Activated CD4-positive, alpha-beta T cell treated with anti-CD3 and anti-CD28 coated beads for 4 hours (primary cell): ENCODE measurements around the gene ZNF804B.

Source experiments
- DNase-seq, 2 donors: peaks; one replicate each; pipeline ENCODE4 v3.0.0-alpha.2; 2020

Gene ZNF804B

DNA sequence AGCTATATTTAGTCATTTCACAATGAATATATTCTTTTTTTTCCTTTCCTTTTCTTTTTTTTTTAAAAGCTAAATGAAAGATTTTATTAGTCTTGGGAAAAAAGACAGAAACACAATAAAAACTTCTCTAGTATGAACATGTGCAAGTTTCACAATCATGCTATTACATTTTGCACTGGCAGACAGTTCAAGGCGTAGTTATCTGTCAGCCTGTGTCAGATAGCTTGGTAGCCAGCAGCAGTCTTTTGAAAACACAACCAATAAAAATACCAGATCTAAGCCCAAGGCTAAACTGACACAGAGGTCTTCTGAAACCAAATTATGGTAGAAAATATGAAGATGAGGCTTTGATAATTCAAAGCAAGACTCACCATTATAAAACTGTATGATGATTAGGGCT lies 241.8 kb downstream of the ZNF804B start:
- no peak for DNase-seq

DNA sequence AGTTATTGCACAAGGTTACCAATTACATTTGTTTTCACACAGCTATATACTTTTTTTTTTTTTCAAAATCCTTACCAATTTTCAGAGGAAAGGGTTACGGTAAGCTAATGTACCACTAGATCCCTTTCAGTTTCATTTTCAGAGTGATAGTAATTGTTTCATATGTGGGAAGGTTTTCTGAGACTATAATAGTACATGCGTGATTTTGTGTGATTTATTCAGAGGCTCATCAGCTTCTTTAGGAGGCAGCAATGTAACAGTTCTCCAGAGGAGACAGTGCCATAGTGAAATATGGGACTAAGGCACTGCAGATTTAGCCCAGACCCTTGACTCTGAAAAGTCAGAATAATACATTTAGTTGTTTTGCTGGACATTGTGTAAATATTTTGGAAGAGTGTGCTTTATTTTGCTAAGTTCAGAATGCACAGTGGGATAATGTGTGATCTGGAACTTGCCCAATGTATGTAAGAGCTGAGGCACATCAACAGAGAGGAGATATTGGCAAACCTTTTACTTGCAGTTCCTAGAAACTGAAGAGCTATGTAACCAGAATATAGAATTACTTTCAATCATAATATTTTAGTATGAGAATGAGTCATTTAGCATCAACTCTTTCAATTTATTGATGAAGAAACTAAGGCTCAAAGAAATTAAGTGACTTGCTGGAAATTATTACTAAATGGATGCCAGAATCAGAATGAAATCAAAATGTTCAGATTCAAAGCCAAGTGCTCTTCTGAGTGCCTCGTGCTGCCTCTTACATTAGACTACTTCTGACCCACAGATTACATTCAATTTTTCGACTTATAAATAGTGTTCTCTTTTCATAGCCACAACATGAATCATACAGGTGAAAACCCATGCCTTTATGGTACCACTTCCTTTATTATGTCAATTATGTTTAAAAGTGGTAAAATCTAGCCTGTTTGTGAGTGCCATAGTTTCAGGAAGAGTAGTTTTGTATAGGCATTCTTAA lies 243.8 kb downstream of the ZNF804B start:
- DNase-seq, result no peak

DNA sequence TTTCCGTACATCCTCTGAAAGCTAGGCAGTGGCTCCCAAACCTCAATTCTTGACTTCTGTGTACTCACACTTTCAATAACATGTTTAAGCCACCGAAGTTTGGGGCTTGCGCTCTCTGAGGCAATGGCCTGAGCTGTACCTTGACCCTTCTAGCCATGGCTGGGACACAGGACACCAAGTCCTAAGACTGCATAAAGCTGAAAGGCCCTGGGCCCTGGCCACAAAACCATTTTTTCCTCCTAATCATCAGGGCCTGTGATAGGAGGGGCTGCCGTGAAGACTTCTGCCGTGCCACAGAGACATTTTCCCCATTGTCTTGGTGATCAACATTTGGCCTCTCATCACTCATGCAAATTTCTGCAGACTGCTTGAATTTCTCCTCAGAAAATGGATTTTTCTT lies 252.5 kb downstream of the ZNF804B start:
- DNase-seq, result no peak

DNA sequence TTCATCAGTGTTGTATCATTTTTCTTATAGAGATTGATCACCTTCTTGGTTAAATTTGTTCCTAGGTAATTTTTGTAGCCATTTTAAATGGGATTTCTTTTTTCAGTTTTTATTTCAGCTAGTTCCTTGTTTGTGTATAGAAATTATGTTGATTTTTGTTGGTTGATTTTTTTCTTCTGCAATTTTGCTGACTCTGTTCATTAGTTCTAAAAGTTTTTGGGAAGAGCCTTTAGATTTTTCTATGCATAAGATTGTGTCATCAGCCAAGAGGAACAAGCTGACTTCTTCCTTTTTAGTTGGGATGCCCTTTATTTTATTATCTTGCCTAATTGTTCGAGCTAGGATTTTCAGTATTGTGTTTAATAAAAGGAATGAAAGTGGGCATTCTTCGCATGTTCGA lies 258.2 kb downstream of the ZNF804B start:
- DNase-seq, result no peak

DNA sequence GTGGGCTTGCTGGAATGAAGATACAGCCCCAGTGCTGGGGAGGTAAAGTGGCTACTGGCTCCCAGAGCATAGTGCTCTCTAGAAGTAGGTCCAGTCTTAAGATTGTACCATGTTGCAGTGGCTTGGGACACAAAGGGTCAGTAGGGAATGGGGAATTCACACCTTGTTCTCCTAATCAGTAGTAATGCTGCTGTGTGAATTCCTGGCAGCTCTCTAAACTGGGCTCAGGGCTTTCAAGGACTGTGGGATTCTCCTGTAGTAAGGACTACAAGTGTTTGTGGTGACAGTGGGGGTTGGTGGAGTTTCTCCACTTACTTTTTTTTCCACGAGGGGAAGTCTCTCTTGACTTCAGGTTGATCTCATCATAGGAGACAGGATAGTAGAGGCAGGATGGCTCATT lies 262.2 kb downstream of the ZNF804B start:
- no peak for DNase-seq

DNA sequence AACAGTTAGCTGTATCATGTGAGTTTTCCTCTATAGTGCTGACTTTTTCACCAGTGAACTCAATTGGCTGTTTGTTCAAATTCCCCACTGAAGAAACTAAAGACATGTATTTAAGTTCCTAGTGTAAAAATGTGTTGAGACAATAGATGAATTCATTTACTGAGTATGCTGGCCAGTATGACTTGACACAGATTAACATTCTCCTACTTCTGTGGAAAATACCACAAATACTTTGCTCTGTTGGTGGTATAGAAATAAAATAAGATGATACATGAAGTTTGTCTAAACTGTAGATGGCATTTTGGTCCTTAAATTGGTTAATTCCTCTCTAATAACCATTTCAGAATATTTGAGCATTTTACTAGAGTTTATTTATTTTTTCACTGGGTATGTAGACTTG lies 263.7 kb downstream of the ZNF804B start:
- DNase-seq, result no peak

DNA sequence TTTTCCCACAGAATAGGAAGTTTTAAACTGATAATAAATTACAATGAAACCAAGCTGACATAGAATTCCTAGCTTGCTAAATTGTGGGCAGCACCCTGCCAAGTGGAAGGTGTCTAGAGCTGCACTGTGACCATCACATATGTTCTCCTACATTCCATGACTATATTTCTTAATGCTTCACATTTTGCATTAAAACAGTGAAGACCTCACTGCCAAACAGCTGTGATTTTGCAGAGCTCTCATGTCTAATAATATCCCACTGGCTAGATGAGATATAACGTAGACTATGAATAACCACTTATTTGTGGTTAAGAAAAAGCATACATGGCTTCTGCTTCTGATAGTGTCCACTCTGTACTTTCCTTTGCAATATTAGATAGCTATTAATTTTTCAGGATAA lies 264.4 kb downstream of the ZNF804B start:
- DNase-seq, result no peak

DNA sequence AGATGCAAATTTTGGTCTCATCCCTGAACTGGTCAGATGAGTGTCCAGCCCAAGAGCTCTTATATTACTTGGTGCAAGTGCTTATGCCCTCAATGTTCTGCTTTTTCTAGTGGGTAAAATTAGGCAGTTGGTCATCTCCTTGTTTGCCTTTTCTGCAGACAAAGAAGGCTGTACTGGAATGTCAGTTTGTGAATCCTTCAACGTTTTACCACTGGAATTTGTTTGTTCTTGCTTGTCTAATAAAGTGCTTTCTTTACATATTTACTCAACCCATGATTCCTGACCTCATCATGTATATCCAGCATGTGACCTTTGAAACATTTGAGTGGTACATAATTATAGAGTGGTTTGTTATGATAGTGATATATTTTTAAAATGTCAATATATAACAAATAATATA lies 268.3 kb downstream of the ZNF804B start:
- no peak for DNase-seq

DNA sequence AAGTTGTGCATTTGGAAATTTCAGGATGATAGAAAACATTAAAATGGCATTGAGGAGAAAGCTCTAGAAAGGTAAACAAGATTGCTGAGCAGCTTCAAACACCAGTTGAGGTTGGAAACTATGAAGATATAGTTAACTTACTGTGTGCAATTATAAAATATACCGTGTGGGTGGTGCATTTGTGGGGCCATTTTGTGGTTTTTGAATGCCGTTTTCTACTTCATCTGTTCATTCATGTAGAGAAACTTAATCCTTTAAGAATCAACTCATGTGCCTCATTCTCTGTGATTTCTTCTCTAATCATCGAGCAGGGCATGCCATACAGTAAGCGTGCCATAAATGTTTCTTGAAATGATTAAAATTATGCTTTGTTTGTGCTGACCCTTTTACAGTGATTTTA lies 268.8 kb downstream of the ZNF804B start:
- no peak for DNase-seq

DNA sequence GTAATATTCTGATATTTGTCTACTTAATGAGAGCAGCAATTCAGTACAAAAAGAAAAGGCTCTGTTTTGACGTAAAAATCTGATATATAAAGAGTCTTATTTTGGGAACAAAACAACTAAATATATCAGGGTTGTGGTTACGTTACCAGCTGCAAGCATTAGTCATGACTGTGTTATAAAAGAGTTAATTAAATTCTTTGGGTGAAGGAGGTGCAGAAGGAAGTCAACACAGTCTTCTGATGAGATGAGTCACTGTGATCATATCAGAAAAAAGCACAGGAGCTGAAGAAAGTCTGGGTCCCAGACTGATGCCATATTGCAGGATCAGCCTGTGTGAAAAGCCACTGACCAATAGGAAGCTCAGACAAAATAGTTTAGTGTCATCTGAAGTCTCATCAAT lies 270.4 kb downstream of the ZNF804B start:
- no peak for DNase-seq

DNA sequence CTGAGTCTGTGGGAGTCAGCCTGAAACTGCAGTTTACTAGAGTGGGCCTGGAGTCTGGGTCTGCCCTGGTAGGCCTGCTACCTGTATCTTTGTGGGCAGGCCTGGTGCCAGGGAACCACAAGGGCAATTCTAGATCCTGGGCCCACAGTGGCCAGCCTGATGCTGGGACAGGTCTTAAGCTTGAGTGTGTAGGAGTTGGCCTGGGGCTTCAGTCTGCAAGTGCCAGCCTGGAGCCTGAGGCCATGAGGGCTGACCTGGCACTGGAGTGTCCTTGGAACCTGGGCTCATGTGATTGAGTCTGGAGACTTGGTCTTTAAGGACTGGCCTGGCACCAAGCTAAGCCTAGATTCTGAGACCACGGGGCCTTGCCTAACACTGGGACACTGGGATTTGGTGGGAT lies 281.7 kb downstream of the ZNF804B start:
- DNase-seq, result no peak

DNA sequence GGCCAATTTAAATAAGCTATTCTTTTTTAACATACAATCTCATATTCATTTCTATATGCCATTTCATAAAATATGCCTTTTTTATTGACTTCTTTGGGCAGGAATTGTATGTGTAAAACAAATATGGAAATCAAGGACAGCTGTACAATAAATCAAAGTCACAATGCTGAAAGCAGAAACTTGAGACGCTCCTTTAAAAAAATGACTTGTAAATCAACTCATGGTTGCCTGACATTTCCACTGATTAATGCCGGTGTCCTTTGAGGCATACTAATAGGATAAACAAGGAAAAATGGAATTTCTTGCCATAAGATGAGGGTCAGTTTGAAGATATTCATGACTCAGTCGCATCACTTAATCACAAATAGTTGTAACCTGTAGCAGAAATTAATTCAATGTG lies 283.4 kb downstream of the ZNF804B start:
- DNase-seq, result no peak

DNA sequence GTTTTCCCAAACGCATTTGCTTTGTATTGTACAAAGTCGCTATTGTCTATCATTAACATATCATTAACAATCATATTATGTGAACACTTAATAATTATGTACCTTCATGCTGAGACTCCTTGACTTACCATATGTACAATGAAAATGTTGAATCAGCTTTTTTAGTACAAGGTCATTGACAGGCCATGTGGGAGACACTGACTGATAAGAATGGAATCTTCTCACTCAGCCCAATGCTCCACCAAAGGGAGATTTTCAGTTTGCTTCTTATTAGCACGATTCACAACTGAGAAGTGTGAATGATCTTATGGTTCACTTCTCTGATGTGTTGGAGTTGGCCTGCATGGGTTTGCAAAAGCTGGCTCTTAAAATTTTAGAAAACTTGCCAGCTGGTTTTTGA lies 289.5 kb downstream of the ZNF804B start:
- no peak for DNase-seq

DNA sequence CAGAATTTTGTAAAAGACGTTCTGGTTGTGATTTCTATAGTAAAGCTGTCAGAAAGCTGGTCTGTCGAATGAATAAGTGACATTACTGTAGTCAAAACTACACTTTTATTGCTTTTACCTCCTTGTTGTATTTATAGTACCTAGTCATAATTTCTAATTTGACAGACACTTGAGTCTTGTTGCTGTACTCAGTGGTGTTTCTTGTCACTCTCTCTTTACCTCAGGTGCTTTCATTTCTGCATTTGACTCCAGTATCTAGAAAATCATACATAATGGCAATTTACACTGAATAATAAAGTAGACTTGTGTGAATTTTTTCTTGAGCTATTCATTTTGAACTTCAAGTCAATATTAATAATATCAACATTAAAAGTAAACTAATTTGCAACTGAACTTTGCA lies 293.6 kb downstream of the ZNF804B start:
- DNase-seq, result no peak

DNA sequence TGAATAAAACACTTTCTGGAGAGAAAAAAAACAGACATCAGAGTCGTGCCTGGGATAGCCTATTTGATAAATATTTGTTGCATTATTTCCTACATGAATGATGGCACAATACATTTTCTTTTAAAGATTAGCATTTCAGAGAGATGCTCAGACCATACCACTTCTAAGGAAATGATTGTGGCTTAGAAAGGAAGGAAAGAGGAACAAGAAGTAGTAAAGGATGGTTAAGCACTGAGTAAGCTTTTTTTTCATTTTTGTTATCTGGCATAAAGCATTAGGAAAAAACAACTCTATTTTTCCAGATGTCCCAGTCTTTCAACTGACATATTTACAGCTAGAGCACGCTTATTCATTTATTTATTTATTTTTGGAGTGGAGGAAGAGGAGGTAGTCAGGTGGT lies 294.9 kb downstream of the ZNF804B start:
- DNase-seq, result no peak

DNA sequence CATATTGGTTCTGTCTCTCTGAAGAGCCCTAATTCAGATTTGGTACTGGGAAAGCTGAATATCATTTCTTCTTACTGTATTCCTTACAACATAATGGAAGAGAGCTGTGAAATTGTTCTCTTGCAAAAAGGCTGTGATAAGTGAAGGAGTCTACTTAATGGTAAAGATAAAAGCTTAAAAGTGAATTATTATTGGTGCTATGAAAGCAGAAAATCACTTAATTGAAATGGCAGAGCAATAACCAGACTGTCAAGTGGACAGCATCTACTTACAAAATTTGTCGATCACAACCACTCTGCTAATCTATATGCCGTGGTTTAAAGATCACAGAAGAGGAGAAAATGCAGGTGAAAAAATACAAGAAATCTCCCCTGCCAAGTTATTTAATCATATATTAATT lies 300.7 kb downstream of the ZNF804B start:
- DNase-seq, result no peak

DNA sequence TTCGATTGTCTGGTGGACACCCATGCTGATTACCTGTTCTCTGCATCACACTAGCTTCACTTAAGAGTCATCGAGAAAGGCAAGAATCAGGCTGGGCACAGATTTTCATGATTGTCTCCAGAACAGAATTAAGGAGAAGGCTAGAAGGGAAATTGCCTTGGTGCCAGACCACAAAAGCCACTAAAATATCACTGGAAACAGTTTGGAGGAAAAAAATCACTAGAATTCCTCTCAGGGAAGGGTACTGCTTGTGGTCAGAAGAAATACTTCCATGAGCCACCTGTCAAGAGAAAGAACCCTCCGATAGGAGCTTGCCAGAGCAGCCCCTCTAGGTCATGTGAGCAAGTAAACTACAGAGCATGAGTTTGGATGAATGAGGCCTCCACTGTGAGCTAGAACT lies 305.3 kb downstream of the ZNF804B start:
- no peak for DNase-seq

DNA sequence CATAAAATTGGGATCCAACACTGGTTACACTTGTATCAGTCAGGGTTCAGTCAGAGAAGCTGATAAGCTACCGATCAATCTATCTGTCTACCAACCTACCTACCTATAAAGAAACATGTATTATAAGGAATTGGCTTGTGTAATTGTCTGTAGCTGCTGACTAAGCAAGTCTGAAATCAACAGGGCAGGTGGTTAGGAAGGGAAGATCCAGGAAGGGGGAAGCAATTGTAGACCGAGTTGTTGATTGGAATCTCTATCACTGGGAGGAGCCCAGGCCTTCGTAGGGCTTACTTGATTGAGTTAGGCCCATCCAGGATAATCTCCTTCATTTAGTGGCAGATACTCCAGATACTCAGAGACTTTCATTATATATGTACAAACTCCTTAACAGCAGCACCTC lies 307.5 kb downstream of the ZNF804B start:
- DNase-seq, result no peak

DNA sequence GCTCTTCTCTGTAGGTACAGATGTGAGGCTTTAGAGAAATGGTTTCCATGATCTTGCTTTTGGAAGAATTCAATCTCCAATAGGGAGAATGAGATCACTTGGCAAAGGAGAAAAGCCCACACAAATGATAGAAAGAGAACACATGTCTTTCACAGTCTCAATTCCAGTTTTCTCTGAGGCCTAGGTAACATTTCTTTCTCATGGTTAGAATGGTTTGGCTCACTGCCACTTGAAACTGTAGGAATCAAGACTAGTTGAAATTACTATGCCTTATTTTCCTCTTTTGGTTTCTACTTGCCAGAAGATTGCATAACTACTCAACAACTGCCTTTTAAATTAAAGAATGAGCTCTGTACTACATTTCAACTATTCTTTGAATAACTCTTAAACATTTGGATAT lies 312.6 kb downstream of the ZNF804B start:
- DNase-seq, result no peak

DNA sequence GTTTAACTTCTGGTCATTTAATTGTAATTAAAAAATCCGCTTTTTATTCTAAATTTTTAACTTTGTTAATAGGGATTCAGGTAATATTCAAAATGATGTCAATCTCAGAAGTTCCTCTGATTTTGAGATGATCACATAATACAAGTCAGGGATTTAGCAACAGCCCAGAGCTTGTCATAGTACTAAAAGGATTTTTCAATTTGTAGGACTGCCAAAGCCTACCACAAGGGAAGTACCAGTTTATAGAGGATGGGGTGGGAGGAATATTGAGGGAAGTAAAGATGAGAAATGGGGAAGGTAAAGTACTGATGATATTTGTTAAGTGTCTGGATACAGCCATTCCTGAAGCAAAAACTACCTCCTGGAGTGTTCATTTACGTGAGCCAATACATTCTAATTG lies 314.3 kb downstream of the ZNF804B start:
- no peak for DNase-seq

DNA sequence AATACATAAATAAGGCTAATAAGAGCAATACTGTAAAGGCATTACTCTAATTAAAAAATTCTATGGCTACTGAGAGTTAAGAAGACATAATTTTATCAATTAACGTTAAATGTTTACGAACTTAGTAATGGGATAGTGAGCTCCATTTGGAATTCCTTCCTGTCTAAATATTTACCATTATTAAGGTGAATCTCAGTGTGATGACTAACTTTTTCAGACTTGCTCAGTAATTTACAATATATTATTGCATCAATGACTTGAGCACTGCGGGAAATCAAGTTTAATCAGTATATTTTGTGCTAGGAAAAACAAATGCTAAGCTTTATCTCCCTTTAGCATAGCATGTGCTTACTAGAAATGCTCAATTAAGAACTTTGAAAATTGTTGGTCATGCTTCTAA lies 318.5 kb downstream of the ZNF804B start:
- no peak for DNase-seq

DNA sequence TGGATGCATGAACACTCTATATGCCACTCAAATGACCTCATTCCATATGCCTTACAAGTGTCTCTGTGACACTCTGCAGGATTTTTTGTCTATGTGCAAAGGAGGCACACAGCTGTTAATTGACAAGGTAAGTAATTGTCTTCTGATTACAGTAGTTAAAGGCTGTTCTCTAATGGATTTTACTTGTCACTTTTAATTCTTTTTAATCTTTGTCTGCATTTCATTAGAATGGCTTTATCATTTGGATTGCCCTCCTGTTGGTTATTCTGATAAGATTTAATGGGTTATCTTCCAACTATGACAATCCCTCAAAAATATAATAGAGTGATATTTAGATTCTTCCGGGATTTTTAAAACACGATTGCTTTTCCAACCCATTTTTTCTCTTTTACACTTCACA lies 326.1 kb downstream of the ZNF804B start:
- no peak for DNase-seq

DNA sequence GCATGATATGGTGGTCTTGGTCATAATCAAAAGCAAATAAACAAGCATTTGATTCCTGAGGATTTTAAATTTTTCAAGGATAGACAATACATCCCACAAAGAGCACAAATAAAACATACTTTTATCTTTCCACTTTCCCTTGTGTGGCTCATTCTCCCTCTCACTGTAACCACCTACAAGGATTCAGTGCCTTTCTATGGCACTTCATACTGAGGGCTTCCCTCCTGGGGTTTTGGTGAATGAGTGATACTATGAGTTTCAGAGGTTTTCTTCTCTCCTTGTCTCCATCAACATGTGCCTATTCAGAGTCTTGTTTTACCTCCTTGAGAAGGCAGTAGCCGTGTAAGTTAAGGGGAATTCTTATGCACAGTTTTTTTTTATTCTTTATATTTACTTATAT lies 332.1 kb downstream of the ZNF804B start:
- DNase-seq, result no peak

DNA sequence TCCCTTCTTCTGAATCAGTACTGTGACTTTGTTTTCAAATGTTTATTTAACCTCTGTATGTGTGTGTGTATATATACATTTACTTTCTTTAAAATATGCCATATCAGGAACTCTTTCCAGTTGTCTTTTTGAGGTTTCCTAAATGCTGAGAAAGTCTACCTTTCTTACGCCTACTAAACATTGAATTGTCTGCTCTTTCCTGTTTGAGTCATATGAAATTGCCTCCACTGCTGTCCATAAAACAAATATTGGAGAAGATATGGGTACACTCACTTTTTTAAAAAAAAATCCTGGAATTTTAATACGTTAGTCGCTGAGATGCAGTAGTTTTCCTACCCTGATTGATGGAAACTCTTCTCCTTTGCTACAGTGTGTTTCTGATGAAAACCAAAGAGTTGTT lies 334.8 kb downstream of the ZNF804B start:
- no peak for DNase-seq

DNA sequence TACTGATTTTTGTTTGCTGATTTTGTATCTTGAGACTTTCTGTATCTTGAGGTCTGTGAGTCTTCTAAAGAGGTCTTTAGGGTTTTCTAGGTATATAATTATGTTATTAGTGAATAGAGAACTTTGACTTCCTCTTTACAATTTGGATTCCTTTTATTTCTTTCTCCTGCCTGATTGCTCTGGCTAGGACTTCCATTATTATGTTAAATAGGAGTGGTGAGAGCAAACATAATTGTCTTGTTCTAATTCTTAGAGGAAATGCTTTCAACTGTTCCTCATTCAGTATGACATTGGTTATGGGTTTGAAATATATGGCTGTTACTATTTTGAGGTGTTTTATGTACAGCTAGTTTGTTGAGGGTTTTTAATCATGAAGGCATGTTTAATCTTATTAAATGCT lies 344.1 kb downstream of the ZNF804B start:
- no peak for DNase-seq
